22Rv1 (cell line): ENCODE results near the gene IGFL3.
"Not testable (repeated sequence)": the region's sequence is repeated elsewhere in the genome, so short reads cannot be mapped to it uniquely, and the experiment has no call there.

Source experiments
- H3K27ac ChIP-seq: fragments of 450-650 bp; 2 replicates; pipeline ENCODE4 v1.5.1; 2017
- ZFX ChIP-seq: fragments of 450-650 bp; IDR thresholded peaks from 2 replicates; pipeline ENCODE4 v1.6.1; 2017; ENCODE audit warnings: antibody characterized with exemption, borderline replicate concordance
- TF ChIP-seq, protein P1 (sequence below): fragments of 450-650 bp; IDR thresholded peaks from 2 replicates; pipeline ENCODE4 v1.5.1; 2017; ENCODE audit warnings: mild to moderate bottlenecking

The IGFL3 gene

DNA sequence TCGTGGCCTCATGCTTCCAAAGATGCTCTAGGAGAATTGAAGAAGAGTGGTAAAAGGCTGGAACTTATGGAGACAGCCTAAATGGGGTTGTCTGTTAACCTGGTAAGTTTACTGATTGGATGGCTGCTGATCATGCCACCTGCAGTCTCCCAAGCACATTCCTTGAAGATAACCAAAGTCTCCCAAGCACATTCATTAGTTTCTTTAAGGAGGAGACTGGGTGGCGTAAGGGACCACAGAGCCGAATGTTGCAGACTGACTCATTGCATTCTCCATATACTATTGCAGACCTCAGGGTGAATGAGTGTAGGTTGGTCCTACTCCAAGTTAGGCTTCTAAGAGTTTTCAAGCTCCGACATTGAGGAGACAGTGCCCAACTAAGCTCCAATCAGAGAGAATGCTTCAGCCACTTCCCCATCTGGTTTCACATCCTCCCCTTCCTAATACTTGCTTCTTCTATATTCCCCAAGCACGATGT is at the start of gene IGFL3:
Gene IGFL3, minus strand, starts transcription at position 51 of the 478 bp plus-strand sequence. Its CDS starts 39 bp downstream, at position 12.
- no peak for TF ChIP-seq ZFX
- TF ChIP-seq, protein P1, sequence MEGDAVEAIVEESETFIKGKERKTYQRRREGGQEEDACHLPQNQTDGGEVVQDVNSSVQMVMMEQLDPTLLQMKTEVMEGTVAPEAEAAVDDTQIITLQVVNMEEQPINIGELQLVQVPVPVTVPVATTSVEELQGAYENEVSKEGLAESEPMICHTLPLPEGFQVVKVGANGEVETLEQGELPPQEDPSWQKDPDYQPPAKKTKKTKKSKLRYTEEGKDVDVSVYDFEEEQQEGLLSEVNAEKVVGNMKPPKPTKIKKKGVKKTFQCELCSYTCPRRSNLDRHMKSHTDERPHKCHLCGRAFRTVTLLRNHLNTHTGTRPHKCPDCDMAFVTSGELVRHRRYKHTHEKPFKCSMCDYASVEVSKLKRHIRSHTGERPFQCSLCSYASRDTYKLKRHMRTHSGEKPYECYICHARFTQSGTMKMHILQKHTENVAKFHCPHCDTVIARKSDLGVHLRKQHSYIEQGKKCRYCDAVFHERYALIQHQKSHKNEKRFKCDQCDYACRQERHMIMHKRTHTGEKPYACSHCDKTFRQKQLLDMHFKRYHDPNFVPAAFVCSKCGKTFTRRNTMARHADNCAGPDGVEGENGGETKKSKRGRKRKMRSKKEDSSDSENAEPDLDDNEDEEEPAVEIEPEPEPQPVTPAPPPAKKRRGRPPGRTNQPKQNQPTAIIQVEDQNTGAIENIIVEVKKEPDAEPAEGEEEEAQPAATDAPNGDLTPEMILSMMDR: no peak
- no peak within 1 kb of the TSS for H3K27ac ChIP-seq

DNA sequence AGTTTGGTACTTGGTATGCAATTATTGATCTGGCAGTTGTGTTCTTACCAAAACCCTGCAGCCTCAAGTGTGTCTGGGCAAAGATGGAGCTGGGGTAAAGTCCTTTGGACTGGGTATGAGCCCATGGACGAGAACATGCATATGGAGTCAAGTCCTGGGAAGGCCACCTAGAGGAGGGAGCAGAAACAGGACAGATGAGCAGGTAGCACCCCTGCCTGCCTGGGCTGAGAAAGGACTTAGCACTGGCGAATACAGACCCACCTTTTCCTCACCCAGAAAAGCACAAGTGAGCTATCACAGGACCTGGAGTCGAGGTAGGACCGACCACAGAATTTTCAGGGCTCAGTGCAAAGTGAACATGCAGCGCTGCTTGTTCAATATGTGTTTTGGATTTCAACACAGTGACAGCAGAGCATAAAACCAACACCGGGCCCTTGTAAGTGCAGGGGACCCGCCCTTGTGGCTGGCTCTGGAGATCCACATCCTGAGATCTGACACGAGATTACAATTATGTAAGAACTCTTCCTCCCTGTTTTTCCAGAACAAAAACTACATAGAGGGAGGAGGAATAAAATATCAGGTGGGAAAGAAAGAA is 49.5 kb upstream of the IGFL3 start:
- no peak overlapping the region for H3K27ac ChIP-seq
- no peak for TF ChIP-seq ZFX
- TF ChIP-seq, protein P1: 0 out of 2 replicates have a peak, but pooled peaks have one; percentile 8

DNA sequence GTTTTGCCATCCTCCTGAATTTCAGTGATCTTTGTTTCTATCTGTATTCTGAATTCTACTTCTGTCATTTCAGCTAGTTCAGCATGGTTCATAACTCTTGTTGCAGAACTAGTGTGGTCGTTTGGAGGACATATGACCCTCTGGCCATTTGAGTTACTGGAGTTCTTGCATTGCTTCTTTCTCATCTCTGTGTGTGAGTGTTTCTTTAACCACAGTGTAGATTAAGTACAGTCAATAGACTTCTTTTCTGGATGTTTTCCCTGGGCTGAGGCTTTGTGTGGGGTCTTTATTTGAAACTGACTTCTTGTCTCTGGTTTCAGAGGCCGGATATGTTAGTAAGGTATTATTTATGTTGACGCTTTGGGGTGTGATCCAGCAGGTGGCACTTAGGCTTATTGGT is 38.2 kb upstream of the IGFL3 start:
- TF ChIP-seq, protein P1: no peak
- TF ChIP-seq ZFX: no peak
- H3K27ac ChIP-seq: no peak overlapping the region

DNA sequence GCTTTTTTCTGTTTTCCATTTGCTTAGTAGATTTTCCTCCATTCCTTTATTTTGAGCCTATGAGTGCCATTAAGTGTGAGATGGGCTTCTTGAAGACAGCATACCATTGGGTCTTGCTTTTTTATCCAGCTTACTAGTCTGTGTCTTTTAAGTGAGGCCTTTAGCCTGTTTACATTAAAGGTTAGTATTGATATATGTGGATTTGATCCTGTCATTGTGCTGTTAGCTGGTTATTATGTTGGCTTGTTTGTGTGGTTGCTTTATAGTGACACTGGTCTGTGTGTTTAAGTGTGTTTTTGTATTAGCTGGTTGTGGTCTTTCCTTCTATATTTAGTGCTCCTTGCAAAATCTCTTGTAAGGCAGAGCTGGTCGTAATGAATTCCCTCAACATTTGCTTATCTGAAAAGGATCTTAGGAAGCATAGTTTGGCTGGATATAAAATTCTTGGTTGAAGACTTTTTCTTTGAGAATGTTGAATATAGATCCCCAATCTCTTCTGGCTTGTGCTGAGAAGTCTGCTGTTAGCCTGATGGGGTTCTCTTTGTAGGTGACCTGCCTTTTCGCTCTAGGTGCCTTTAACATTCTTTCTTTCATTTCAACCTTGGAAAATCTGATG is 37.3 kb upstream of the IGFL3 start:
- H3K27ac ChIP-seq: not testable (repeated sequence)

DNA sequence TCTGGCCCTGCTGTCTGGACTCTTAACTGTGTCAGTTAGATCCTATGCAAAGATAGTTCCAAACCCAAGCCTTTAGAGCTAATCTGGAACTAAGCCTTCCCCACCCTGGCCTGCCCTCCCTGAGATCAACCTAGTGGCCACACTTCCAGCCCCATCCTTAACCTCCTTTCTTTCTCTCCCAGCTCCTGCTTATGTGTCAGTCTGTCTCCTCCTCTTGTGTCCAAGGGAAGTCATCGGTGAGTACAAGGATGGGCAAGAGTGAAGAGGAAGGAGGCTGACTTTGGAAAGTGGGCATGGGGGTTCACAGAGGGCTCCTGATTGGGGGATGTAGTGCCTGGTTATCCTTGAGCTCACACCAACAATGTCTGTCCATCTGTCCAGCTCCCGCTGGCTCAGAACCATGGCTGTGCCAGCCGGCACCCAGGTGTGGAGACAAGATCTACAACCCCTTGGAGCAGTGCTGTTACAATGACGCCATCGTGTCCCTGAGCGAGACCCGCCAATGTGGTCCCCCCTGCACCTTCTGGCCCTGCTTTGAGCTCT is 35.8 kb upstream of the IGFL3 start:
- no peak for TF ChIP-seq ZFX
- TF ChIP-seq, protein P1: no peak

DNA sequence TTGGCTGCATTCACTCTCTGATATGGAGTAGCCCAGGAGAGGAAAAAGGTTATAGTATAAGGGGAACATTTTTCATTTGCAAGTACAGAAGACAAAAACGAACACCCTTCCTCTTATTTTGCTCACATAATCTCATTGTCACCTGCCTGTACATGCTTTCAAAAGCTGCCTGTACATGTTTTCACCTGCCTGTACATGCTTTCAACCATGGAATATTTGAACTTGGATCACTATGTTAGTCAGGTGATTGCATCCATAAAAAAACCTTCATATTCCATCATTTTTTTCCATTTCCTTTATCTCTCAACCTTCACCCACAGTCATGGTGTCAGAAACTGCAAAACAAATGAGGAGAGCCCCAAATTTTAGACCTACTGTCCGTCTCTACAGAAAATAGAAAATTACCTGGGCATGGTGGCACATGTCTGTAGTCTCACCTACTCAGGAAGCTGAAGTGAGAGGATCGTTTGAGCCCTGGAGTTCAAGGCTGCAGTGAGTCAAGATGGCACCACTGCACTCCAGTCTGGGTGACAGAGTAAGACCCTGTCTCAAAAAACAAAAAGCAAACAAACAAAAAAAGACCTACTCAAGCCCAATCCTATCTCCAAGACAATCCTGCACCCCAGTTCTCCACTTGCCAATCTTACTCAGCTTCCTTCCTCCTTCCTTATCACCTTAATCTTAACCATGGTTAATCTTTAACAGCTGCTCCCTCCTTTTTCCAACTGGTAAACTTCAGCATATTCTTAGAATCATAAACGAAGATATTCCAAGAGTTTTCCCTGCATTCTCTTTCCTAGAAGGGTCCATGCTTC is 35.1 kb upstream of the IGFL3 start:
- no peak overlapping the region for H3K27ac ChIP-seq
- TF ChIP-seq, protein P1: no peak
- no peak for TF ChIP-seq ZFX

More for the DNA sequence above, 35.8 kb upstream of the IGFL3 start:
- H3K27ac ChIP-seq: no peak overlapping the region

DNA sequence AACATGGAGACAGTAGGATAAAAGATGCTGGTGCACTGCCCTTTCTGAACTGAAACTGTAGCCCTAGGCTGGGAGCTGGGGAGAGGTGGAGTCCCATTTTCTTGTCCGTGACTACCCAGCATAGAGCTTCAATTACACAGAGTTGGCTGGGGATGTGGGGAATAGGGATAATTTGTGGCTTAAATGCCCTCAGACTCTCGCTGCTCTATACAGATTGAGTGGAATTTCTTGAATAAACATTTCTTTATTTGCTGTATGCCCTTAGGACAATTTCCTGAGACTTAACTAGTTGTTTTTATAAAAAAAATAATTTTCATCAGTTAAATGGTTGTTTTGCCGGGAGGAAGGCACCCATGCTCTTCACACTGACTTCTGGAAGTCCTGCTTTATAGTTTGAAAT is 30.7 kb upstream of the IGFL3 start:
- no peak for TF ChIP-seq ZFX
- TF ChIP-seq, protein P1: no peak
- no peak overlapping the region for H3K27ac ChIP-seq
